ENCODE results near the gene CEACAM19.
"Not testable (repeated sequence)": the region's sequence is repeated elsewhere in the genome, so short reads cannot be mapped to it uniquely, and the experiment has no call there.

CEACAM19 gene

DNA sequence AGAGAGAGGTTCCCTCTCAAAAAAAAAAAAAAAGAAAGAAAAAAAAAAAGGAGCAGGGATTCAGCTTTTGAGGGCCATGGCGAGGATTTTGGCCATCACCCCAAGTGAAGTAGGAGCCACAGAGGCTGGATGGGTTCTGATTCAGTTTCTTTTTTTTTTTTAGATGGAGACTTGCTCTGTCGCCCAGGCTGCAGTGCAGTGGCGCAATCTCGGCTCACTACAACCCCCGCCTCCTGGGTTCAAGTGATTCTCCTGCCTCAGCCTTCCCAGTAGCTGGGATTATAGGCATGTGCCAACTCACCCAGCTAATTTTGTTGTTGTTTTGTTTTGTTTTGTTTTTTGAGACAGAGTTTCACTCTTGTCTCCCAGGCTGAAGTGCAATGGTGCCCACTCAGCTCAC lies 50.1 kb downstream of the CEACAM19 start:
- not testable (repeated sequence) for DNase-seq (ENCODE audit: low read depth in 2 of 3, low spot score in 2 of 3)

GRCh38 chr19:44722131-44723121 lies 51.1 kb downstream of the CEACAM19 start:
- DNase-seq (ENCODE audit: low read depth in 2 of 3, low spot score in 2 of 3), result no peak

- DNase-seq (ENCODE audit: low read depth in 2 of 3, low spot score in 2 of 3), result no peak
Observed at GRCh38 chr19:44723299-44723951, 52.1 kb downstream of the CEACAM19 start.

DNA sequence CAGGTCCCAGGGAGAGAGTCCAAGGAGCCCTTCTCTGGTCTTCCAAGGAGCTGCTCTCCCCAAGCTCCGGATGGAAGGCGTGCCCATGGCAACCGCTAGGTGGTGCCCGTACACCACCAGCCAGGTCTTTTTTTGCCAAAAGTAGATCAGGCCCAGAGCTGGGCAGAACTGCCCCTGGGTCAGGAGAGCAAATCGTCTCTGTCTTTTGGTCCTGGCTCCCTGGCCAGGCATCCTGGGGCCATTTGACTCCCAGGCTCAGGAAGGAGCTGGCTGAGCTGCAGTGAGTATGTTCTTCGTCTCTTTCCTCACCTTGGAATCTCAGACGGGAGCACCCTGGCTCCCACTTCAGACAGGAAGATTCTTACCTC lies 52.7 kb downstream of the CEACAM19 start:
- peak; percentile 51 to 66 (median 58) for DNase-seq (ENCODE audit: low read depth in 2 of 3, low spot score in 2 of 3)

GRCh38 chr19:44725251-44725650 lies 54.0 kb downstream of the CEACAM19 start:
- DNase-seq (ENCODE audit: low read depth in 2 of 3, low spot score in 2 of 3), result no peak

DNA sequence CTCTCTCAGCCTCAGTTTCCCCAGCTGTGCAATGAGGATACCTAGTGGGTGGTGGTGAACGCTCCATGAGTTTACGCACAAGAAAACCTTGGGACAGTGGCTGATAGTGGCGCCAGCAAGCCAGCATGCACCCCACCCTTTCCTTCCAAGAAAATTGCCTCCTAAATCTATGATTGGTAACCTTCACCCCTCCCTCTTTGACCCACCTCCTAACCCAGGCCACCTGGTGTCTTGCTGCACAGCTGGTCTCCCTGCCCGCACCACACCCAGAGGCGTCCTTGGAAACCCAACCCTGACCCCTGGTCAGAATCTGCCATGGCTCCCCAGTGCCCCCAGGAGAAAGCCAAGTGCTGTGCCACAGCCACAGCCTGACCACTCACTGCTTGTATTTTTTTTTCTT lies 54.4 kb downstream of the CEACAM19 start:
- DNase-seq (ENCODE audit: low read depth in 2 of 3, low spot score in 2 of 3), result no peak

- DNase-seq (ENCODE audit: low read depth in 2 of 3, low spot score in 2 of 3), result no peak
Observed at GRCh38 chr19:44726465-44726864, 55.2 kb downstream of the CEACAM19 start.

GRCh38 chr19:44728178-44728577 lies 56.9 kb downstream of the CEACAM19 start:
- DNase-seq (ENCODE audit: low read depth in 2 of 3, low spot score in 2 of 3), result no peak

DNA sequence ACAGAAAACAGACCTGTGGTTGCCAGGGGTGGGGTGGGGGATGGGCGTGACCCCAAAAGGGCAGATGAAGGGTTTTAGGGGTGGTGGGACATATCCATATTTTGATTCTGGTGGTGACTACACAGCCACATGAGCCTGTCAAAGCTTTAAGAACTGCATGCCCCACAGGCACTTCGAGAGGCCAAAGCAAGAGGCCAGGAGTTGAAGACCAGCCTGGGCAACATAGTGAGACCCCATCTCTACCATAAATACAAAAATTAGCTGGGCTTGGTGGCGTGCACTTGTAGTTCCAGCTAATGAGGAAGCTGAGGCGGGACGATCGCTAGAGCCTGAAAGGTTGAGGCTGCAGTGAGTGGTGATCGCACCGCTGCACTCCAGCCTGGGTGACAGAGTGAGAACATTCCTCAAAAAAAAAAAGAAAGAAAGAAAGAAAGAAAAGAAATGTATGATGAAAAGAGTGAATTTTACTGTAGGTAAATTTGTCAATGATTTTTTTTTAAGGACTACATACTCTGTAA lies 58.3 kb downstream of the CEACAM19 start:
- no peak for DNase-seq (ENCODE audit: low read depth in 2 of 3, low spot score in 2 of 3)

DNA sequence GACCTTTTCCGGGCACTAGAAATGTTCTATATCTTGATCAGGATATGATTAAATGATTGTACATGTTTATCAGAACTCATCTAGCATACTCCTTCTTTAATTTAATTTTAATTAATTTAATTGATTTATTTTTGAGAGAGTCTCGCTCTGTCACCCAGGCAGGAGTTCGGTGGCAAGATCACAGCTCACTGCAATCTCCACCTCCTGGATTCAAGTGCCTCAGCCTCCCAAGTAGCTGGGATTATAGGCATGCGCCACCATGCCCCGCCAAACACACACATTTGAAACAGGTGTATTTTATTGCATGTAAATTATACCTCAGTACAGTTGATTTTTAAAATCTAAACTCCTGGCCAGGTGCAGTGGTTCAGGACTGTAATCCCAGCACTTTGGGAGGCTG lies 59.8 kb downstream of the CEACAM19 start:
- DNase-seq (ENCODE audit: low read depth in 2 of 3, low spot score in 2 of 3), result no peak

- DNase-seq (ENCODE audit: low read depth in 2 of 3, low spot score in 2 of 3), result no peak
Observed at GRCh38 chr19:44731622-44732021, 60.3 kb downstream of the CEACAM19 start.

DNA sequence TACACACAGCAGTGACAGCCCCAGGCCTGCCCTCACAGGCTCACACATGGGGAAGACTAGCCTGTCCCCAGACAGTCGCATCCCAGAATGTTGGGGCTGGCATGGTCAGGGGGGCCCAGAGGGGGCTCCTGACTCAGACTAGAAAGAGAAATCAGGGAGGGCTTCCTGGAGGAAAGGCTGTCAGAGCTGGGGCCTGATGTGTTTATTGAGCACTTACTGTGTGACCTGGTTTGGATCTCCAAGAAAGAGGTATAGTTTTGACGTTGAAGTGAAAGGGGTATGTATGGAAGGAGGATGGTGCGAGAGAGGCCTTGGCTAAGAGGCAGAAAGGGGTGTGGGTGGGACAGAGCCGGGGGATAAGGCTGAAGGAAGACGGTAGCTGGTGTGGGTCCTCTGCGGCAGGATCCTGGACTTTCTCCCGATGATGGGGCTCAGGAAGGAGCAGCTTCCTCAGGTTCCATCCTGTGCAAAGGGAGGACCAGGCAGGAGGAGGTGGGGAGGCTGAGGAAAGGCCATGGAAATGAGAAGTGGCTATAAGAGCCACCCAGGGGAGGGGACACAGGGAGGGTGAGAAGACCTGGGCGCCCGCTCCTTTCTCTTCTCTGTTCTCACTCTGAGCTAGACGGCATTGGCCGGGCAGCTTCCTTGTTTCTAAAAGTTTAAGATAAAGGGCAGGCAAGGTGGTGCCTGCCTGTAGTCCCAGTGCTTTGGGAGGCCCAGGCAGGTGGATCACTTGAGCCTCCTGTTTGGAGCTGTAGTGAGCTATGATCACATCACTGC lies 61.1 kb downstream of the CEACAM19 start:
- no peak for DNase-seq (ENCODE audit: low read depth in 2 of 3, low spot score in 2 of 3)

All from activated CD8-positive, alpha-beta memory T cell treated with anti-CD3 and anti-CD28 coated beads for 48 hours (primary cell).